Endothelial cell of umbilical vein (primary cell): ENCODE results near the gene HSPA12A. TPM values are rescaled to one million over a fixed set of nuclear protein-coding genes. Genes with fewer than 3 reads are reported as not detected.

Source experiments
- BruUV-seq: library from RNA; stranded (reverse); fragments of 400-500 nt; replicated peaks from 2 replicates; lab custom pipeline; 2021; lab: Mats Ljungman, UMichigan
- CTCF ChIA-PET: fragments of 300-600, 350-600 bp; sonication (Branson Sonifier 250); formaldehyde crosslinking; loops from one replicate; lab custom pipeline; 2021; ENCODE audit warnings: antibody characterized with exemption, inconsistent platforms; lab: Charles Lee
- POLR2A ChIA-PET: fragments of 300-600, 350-600 bp; sonication (Branson Sonifier 250); formaldehyde crosslinking; loops from one replicate; lab custom pipeline; 2021; ENCODE audit warnings: antibody characterized with exemption, inconsistent platforms; lab: Charles Lee
- DNase-seq: peaks from one replicate; pipeline ENCODE4 v3.0.0-alpha.2; 2011; ENCODE audit warnings: low read depth, low spot score
- FAIRE-seq: peaks from 2 replicates; lab custom pipeline; 2011; peaks lifted over from hg19 to GRCh38; lab: Jason Lieb, UNC
- H2AFZ ChIP-seq: 2 replicates; pipeline ENCODE4 v1.6.0; 2012; ENCODE audit warnings: low read depth, low read length, control low read depth, inconsistent platforms
- H3K27ac ChIP-seq: 2 replicates; pipeline ENCODE4 v1.5.1; 2011; ENCODE audit warnings: low read depth, mild to moderate bottlenecking, control low read depth, low read length, moderate library complexity; ENCODE audit not compliant: insufficient read depth
- H3K27me3 ChIP-seq, 2 experiments: 2 replicates each; pipeline versions ENCODE4 v1.6.0 to v1.6.1; 2011; ENCODE audit warnings: low read length in 2 of 2, mixed read lengths in 1 of 2; ENCODE audit not compliant: control insufficient read depth in 2 of 2, insufficient read depth in 2 of 2
- H3K36me3 ChIP-seq, 2 experiments: 2 replicates in 1 of 2; 3 replicates in 1 of 2; pipeline ENCODE4 v1.5.1; 2011; ENCODE audit warnings: low read length in 2 of 2, mild to moderate bottlenecking in 1 of 2, moderate library complexity in 1 of 2; ENCODE audit not compliant: control insufficient read depth in 2 of 2, insufficient read depth in 2 of 2; ENCODE audit errors: extremely low read depth in 1 of 2
- H3K4me1 ChIP-seq: 3 replicates; pipeline ENCODE4 v1.5.1; 2011; ENCODE audit warnings: mild to moderate bottlenecking, low read length; ENCODE audit not compliant: control insufficient read depth, insufficient read depth; ENCODE audit errors: extremely low read depth
- H3K4me2 ChIP-seq: 2 replicates; pipeline ENCODE4 v1.6.1; 2011; ENCODE audit warnings: low read length, control low read depth, mixed read lengths; ENCODE audit not compliant: insufficient read depth
- H3K4me3 ChIP-seq, 3 experiments: fragments of 200-600 bp in 1 of 3; sonication (generic), shearing (Covaris generic) in 1 of 3; replicated peaks in 1 of 3; 2 replicates each; pipeline ENCODE4 v1.5.1; 2011 to 2016; ENCODE audit warnings: control low read depth in 3 of 3, low read length in 3 of 3, mild to moderate bottlenecking in 2 of 3, inconsistent platforms in 1 of 3, low read depth in 1 of 3, moderate library complexity in 1 of 3; ENCODE audit not compliant: insufficient read depth in 1 of 3
- H3K79me2 ChIP-seq: 2 replicates; pipeline ENCODE4 v1.6.0; 2012; ENCODE audit warnings: low read length, inconsistent platforms; ENCODE audit not compliant: control insufficient read depth, insufficient read depth
- H3K9ac ChIP-seq: replicated peaks from 2 replicates; pipeline ENCODE3; 2011; ENCODE audit warnings: low read length, control low read depth; ENCODE audit not compliant: insufficient read depth; ENCODE audit errors: extremely low read depth
- H3K9me1 ChIP-seq: replicated peaks from 3 replicates; pipeline ENCODE4 v1.6.0; 2011; ENCODE audit warnings: mild to moderate bottlenecking, low read length; ENCODE audit not compliant: control insufficient read depth, insufficient read depth; ENCODE audit errors: extremely low read depth
- H3K9me3 ChIP-seq: replicated peaks from 2 replicates; pipeline ENCODE4 v1.5.1; 2012; ENCODE audit warnings: low read length, inconsistent platforms; ENCODE audit not compliant: control insufficient read depth, insufficient read depth
- H4K20me1 ChIP-seq: replicated peaks from 2 replicates; pipeline ENCODE3; 2011; ENCODE audit warnings: mild to moderate bottlenecking, low read length; ENCODE audit not compliant: control insufficient read depth, insufficient read depth; ENCODE audit errors: extremely low read depth
- CTCF ChIP-seq, 2 donors: IDR thresholded peaks; 1 replicate in 1 of 2; 2 replicates in 1 of 2; pipeline ENCODE4 v1.5.1; 2011; ENCODE audit warnings: low read length in 2 of 2, mild to moderate bottlenecking in 2 of 2, moderate library complexity in 2 of 2, control low read depth in 1 of 2, inconsistent platforms in 1 of 2, low read depth in 1 of 2; ENCODE audit not compliant: insufficient read depth in 1 of 2; ENCODE audit errors: extremely low read depth in 1 of 2
- EZH2 ChIP-seq: IDR thresholded peaks from 2 replicates; pipeline ENCODE4 v1.6.1; 2012; ENCODE audit warnings: borderline replicate concordance, low read depth, mild to moderate bottlenecking, moderate library complexity, low read length, inconsistent platforms; ENCODE audit not compliant: severe bottlenecking
- FOS ChIP-seq: IDR thresholded peaks from 2 replicates; pipeline ENCODE4 v1.6.1; 2011; ENCODE audit warnings: mild to moderate bottlenecking, low read length, moderate library complexity, borderline replicate concordance; ENCODE audit not compliant: insufficient read depth
- GATA2 ChIP-seq: IDR thresholded peaks from 2 replicates; pipeline ENCODE4 v1.7.0; 2011; ENCODE audit warnings: low read depth, mild to moderate bottlenecking, moderate library complexity, mixed read lengths, low read length; ENCODE audit not compliant: insufficient read length, insufficient read depth
- JUN ChIP-seq: IDR thresholded peaks from 2 replicates; pipeline ENCODE4 v1.6.1; 2011; ENCODE audit warnings: borderline replicate concordance, low read depth; ENCODE audit not compliant: insufficient read length, insufficient read depth
- MAX ChIP-seq: IDR thresholded peaks from 2 replicates; pipeline ENCODE4 v1.6.1; 2011; ENCODE audit not compliant: insufficient read depth, insufficient read length
- MYC ChIP-seq: IDR thresholded peaks from one replicate; pipeline ENCODE4 v1.6.1; 2011; ENCODE audit warnings: mild to moderate bottlenecking, low read depth, low read length
- POLR2A ChIP-seq: IDR thresholded peaks from 2 replicates; pipeline ENCODE4 v1.6.1; 2012; ENCODE audit warnings: low read depth, mild to moderate bottlenecking, control low read depth, low read length
- POLR2AphosphoS5 ChIP-seq: IDR thresholded peaks from 2 replicates; pipeline ENCODE4 v1.6.1; 2012; ENCODE audit warnings: low read depth, mild to moderate bottlenecking, control low read depth, low read length, moderate library complexity; ENCODE audit not compliant: insufficient read depth
- dilution Hi-C: fragments of 300-500 bp; cut with MboI; formaldehyde crosslinking; loops from one replicate; pipeline ENCODE4 v1.15.0; 2019; ENCODE audit warnings: low sequenced_read_pairs; ENCODE audit not compliant: extremely low pct_ligation_motif_present
- intact Hi-C: fragments of 100-400 bp; cut with micrococcal nuclease; formaldehyde crosslinking; loops from one replicate; pipeline ENCODE4 v1.10.0; 2022
- polyA plus RNA-seq, 4 experiments: library from polyadenylated mRNA; depleted of rRNA in 3 of 4; stranded (reverse) in 3 of 4; unstranded in 1 of 4; fragments of >200 nt; gene quantifications; 2 replicates each; pipeline versions ENCODE4 v1.2.1 to v1.2.3, GENCODE V29; 2011 to 2012; ENCODE audit warnings: missing spikeins in 1 of 4
- total RNA-seq: library from RNA; stranded (reverse); gene quantifications from 2 replicates; pipeline ENCODE4 v1.2.3, GENCODE V29; 2021

The HSPA12A gene
- total and polyA plus RNA-seq, 2 donors (not counting 3 experiments of a cell fraction or from before 2014, with no cell fraction given), result 0.22 to 0.29 TPM

- TF ChIP-seq POLR2AphosphoS5 (no peak), JUN (no peak), FOS (no peak), CTCF (IDR thresholded peaks at IDR 0.05; ENCODE audit: extremely low read depth in 1 of 2, insufficient read depth in 1 of 2, low read depth in 1 of 2, low read length in 2 of 2) (no peak), EZH2 (no peak), MAX (no peak), GATA2 (no peak), MYC (no peak), POLR2A (no peak)
- Histone ChIP-seq H3K9me3 (no peaks in the 10 kb centered on the region), H3K9me1 (no peaks in the 10 kb centered on the region), H3K27me3 (no peaks in the 10 kb centered on the region), H3K36me3 (no peaks in the 10 kb centered on the region), H3K9ac (no peak overlapping the region), H3K4me1 (no peaks in the 10 kb centered on the region), H3K27ac (no peak overlapping the region), H2AFZ (no peak overlapping the region), H3K4me2 (no peak overlapping the region), H4K20me1 (no peaks in the 10 kb centered on the region), H3K79me2 (no peaks in the 10 kb centered on the region), H3K4me3 (no peak overlapping the region)
- POLR2A ChIA-PET, result no interaction called here
- intact Hi-C loops (no loop called here), dilution Hi-C loops (no loop called here)
- DNase-seq, result no peak
- no TSS peak for BruUV-seq
- no peak for FAIRE-seq
- CTCF ChIA-PET, result no interaction called here
These were observed 84.4 kb downstream of the HSPA12A start for GRCh38 chr10:116657863-116658551.
